Panc1 (cell line): ENCODE results near the gene ABHD8.

ENCODE experiments used
- CTCF ChIP-seq: fragments of 450-650 bp; IDR thresholded peaks from 2 replicates; pipeline ENCODE4 v1.5.1; 2017; ENCODE audit warnings: mild to moderate bottlenecking
- POLR2AphosphoS5 ChIP-seq: IDR thresholded peaks from 2 replicates; pipeline ENCODE4 v1.6.1; 2012; ENCODE audit warnings: mild to moderate bottlenecking, low read depth, low read length, moderate library complexity

- TF ChIP-seq CTCF (no peak), POLR2AphosphoS5 (no peak)
These were observed 58.3 kb downstream of the ABHD8 start for GRCh38 chr19:17244618-17245534.
